T-helper 17 cell (primary cell): Measurements from ENCODE around the gene LAT. TPM values are rescaled to one million over a fixed set of nuclear protein-coding genes. Genes with fewer than 3 reads are reported as not detected.
"Not testable (repeated sequence)": the region's sequence is repeated elsewhere in the genome, so short reads cannot be mapped to it uniquely, and the experiment has no call there.

Source experiments
- ATAC-seq: fragments of 150-1000 bp; cut with Tn5 transposase; 2 replicates; pipeline ENCODE4 v1.10.0; 2021; ENCODE audit warnings: mild to moderate bottlenecking, moderate library complexity
- DNase-seq, 3 donors: peaks; one replicate each; pipeline versions ENCODE4 v3.0.0 to v3.0.0-alpha.2; 2020 to 2021
- H3K9me3 ChIP-seq: one replicate; pipeline ENCODE4 v1.7.0; 2013; ENCODE audit warnings: low read length, mild to moderate bottlenecking; ENCODE audit not compliant: control insufficient read depth, poor library complexity, severe bottlenecking
- H3K27ac Mint-ChIP-seq: one replicate; pipeline ENCODE4 v1.8.0; 2022; ENCODE audit warnings: mild to moderate bottlenecking, moderate library complexity, mixed read lengths
- H3K27me3 Mint-ChIP-seq: one replicate; pipeline ENCODE4 v1.8.0; 2022; ENCODE audit warnings: mixed read lengths
- H3K36me3 Mint-ChIP-seq: one replicate; pipeline ENCODE4 v1.8.0; 2022; ENCODE audit warnings: low read depth, mixed read lengths
- H3K4me1 Mint-ChIP-seq: one replicate; pipeline ENCODE4 v1.8.0; 2022; ENCODE audit warnings: mild to moderate bottlenecking, mixed read lengths
- H3K4me3 Mint-ChIP-seq: one replicate; pipeline ENCODE4 v1.8.0; 2022; ENCODE audit warnings: mild to moderate bottlenecking, moderate library complexity, mixed read lengths
- total RNA-seq, 4 donors: library from RNA in 2 of 4; stranded (reverse) in 2 of 4; gene quantifications; one replicate each; pipeline ENCODE4 v1.2.3 and lab custom pipeline; 2022 to 2026

The LAT gene
- total RNA-seq, 2 donors from 2014 or later: 191 to 193 TPM

DNA sequence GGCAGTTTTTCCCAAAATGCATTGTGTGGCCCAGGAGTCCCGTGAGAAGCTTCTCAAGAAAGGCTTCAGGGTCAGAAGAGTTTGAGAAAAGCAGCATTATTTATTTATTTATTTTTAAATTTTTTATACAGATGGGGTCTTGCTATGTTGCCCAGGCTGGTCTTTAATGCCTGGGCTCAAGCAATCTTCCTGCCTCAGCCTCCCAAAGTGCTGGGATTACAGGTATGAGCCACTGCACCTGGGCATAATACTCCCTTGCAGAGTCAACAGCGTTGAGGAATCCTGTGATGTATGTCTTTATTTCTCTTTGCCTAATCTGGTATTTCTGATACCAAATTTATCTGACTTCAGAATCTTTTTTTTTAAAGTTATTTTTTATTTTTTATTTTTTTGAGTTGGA, 15.2 kb downstream of the LAT start:
- no peaks in the 10 kb centered on the region for H3K36me3 Mint-ChIP-seq
- no peaks in the 10 kb centered on the region for H3K27me3 Mint-ChIP-seq
- no peak for ATAC-seq
- no peak overlapping the region for H3K27ac Mint-ChIP-seq
- DNase-seq: no peak
- no peaks in the 10 kb centered on the region for H3K9me3 ChIP-seq
- H3K4me1 Mint-ChIP-seq: peaks cover 9% of the 10 kb centered on the region
- no peak overlapping the region for H3K4me3 Mint-ChIP-seq

GRCh38 chr16:29004496-29005139, 19.8 kb downstream of the LAT start:
- H3K36me3 Mint-ChIP-seq, H3K27ac Mint-ChIP-seq, H3K4me3 Mint-ChIP-seq, ATAC-seq, H3K9me3 ChIP-seq, H3K27me3 Mint-ChIP-seq, DNase-seq: not testable (repeated sequence)
- peaks cover 27% of the 10 kb centered on the region for H3K4me1 Mint-ChIP-seq

GRCh38 chr16:29007730-29008593, 23.1 kb downstream of the LAT start:
- H3K4me3 Mint-ChIP-seq: peak overlapping the region; percentile 78
- H3K36me3 Mint-ChIP-seq: no peaks in the 10 kb centered on the region
- DNase-seq: peak in 1 of 3 donors; percentile 38
- peak overlapping the region; percentile 82 for H3K27ac Mint-ChIP-seq
- no peaks in the 10 kb centered on the region for H3K27me3 Mint-ChIP-seq
- H3K4me1 Mint-ChIP-seq: peaks cover 37% of the 10 kb centered on the region
- peak; percentile 91 for ATAC-seq
- H3K9me3 ChIP-seq: no peaks in the 10 kb centered on the region

DNA sequence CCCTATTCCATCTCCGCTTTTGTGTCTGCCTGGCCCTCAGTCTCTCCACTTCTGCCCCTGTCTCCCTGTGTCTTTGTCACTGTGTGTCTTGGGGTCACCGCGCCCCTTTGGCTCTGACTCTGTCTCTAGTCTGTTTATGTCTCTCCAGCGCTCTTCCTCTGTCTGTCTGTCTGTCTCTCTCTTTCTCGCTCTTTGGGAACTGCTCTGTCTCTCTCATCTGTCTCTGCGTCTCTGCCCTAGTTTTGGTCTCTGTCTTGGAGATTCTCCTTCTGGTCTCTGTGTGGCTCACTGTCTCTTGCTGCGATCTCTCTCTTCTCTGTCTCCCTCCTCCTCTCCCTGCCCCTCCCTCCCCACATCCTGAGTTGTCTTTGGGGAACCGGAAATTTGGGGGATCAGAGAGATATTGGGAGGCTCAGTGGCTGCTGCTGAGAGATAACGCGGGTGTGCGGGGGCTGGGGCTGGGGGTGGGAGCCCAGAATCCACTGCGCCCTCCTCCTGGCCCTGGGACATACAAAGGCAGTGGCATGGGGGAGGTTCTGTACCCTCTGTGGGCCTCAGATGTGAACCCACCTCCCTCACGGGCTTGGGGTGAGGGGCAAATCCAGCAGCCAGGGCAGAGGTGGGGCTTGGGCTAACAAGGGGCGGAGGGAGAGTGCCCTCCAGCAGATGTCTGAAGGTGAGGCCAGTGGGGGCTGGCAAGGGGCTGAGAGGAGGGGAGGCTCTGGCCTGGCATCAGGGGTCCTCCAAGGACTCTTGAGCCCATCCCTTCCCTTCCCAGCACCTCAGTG, 24.4 kb downstream of the LAT start:
- H3K9me3 ChIP-seq: no peaks in the 10 kb centered on the region
- H3K4me3 Mint-ChIP-seq: peak overlapping the region; percentile 78
- DNase-seq (no peak), ATAC-seq (no peak)
- H3K27ac Mint-ChIP-seq: peak overlapping the region; percentile 82
- peaks cover 41% of the 10 kb centered on the region for H3K4me1 Mint-ChIP-seq
- H3K27me3 Mint-ChIP-seq: no peaks in the 10 kb centered on the region
- no peaks in the 10 kb centered on the region for H3K36me3 Mint-ChIP-seq

DNA sequence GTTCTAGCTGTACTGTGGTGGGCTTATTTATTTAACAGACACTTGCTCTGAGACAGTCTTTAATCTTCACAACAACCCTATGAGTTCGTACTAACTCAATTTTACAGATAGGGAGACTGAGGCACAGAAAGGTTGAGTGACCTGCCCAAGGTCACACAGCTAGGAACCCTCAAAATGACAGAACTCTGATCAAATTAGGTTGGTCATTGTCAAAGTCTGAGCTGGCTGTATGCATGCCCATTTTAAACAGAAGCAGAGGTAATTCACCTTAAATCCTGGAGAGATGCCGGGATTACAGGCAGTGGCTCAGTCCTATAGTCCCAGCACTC, 24.9 kb downstream of the LAT start:
- no peaks in the 10 kb centered on the region for H3K9me3 ChIP-seq
- no peaks in the 10 kb centered on the region for H3K36me3 Mint-ChIP-seq
- peak overlapping the region; percentile 78 for H3K4me3 Mint-ChIP-seq
- H3K4me1 Mint-ChIP-seq: peaks cover 46% of the 10 kb centered on the region
- DNase-seq (no peak), ATAC-seq (no peak)
- no peaks in the 10 kb centered on the region for H3K27me3 Mint-ChIP-seq
- peak overlapping the region; percentile 82 for H3K27ac Mint-ChIP-seq

DNA sequence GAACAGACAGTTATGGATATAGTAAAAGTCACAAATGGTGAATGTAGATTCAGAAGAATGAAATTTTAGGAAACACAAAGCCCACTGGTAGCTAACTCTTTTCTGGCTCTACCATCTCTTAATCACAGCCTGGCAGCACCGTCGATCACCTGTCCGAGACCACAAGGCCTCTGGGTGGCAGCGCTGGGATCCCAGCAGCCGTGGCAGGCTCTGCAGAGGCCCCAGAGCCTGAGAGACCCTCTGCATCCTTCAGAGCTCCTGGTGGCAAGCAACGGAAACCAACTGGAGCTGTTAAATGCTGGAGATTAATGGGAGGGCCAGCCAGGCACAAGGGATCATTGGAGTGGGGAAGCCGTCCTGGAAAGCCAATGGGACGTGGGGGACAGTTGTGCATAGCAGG, 26.3 kb downstream of the LAT start:
- no peaks in the 10 kb centered on the region for H3K27me3 Mint-ChIP-seq
- ATAC-seq (no peak), DNase-seq (no peak)
- H3K36me3 Mint-ChIP-seq: no peaks in the 10 kb centered on the region
- no peak overlapping the region for H3K4me3 Mint-ChIP-seq
- no peaks in the 10 kb centered on the region for H3K9me3 ChIP-seq
- no peak overlapping the region for H3K27ac Mint-ChIP-seq
- H3K4me1 Mint-ChIP-seq: peaks cover 43% of the 10 kb centered on the region

DNA sequence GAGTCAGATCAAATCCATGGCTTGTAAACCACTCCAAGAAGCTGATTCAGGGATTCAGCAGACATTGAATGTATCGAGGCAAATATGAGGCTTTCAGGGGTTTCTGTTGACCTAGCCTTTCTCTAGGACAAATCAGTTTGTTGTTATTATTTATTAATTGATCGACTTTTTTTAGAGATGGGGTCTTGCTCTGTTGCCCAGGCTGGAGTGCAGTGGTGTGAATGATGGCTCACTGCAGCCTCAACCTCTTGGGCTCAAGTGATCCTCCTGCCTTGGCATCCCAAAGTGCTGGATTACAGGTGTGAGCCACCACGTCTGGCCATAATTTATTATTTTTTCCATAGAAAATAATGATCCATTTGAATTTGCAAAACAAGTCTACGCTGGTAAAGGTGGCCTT, 27.0 kb downstream of the LAT start:
- DNase-seq (no peak), ATAC-seq (no peak)
- H3K9me3 ChIP-seq: no peaks in the 10 kb centered on the region
- H3K27ac Mint-ChIP-seq: peak overlapping the region; percentile 88
- no peaks in the 10 kb centered on the region for H3K27me3 Mint-ChIP-seq
- H3K4me1 Mint-ChIP-seq: peaks cover 42% of the 10 kb centered on the region
- no peak overlapping the region for H3K4me3 Mint-ChIP-seq
- H3K36me3 Mint-ChIP-seq: no peaks in the 10 kb centered on the region

DNA sequence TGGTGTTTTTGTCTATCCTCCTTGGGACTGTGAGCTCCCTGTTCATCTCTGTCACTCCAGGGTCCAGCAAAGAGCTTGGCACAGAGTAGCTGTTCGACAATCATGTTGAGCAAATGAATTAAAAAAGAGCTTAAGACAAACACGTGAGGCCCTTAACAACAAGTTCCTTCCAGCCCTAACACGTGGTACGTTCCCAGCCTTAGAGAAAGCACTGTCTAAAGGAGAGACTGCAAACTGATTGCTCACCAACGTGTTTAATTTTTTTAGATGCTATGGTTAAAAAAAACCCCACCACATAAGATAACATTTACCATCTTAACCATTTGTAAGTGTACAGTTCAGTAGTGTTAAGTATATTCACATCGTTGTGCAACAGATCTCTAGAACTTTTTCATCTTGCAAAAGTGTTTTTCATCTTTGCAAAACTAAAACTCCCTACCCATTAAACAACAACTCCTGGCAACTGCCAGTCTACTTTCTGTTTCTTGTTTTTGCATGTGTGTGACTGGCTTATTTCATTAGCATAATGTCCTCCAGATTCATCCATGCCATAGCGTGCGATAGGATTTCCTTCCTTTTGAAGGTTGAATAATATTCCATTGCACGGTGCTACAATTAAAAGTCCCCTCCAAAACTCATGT, 28.2 kb downstream of the LAT start:
- H3K27me3 Mint-ChIP-seq: no peaks in the 10 kb centered on the region
- ATAC-seq (peak; percentile 69), DNase-seq (no peak)
- peak overlapping the region; percentile 66 for H3K4me3 Mint-ChIP-seq
- no peaks in the 10 kb centered on the region for H3K9me3 ChIP-seq
- peaks cover 32% of the 10 kb centered on the region for H3K4me1 Mint-ChIP-seq
- peak overlapping the region; percentile 88 for H3K27ac Mint-ChIP-seq
- H3K36me3 Mint-ChIP-seq: no peaks in the 10 kb centered on the region

DNA sequence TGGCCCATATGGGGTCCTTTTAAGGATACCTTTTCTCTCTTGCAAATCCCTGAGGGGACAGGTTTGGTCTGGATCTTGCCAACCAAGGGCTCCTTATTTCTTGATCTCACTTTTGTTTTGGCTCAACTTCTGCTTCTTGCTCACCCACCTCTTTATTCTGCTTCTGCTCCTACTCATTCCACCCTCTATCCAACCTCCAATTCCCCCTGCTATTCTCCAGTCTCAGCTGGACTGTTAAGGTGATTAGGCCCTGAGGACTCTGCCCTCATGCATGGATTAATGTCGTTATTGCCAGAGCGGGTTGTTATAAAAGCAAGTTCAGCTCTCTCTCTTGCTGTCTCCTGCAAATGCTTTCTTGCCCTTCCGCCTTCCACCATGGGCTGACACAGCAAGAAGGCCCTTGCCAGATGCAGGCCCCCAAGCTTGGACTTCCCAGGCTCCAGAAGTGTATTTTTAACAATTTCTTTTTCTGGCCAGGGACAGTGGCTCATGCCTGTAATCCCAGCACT, 29.8 kb downstream of the LAT start:
- H3K27ac Mint-ChIP-seq: no peak overlapping the region
- ATAC-seq (no peak), DNase-seq (no peak)
- H3K27me3 Mint-ChIP-seq: no peaks in the 10 kb centered on the region
- H3K9me3 ChIP-seq: no peaks in the 10 kb centered on the region
- H3K4me3 Mint-ChIP-seq: no peak overlapping the region
- H3K4me1 Mint-ChIP-seq: peaks cover 21% of the 10 kb centered on the region
- H3K36me3 Mint-ChIP-seq: no peaks in the 10 kb centered on the region

DNA sequence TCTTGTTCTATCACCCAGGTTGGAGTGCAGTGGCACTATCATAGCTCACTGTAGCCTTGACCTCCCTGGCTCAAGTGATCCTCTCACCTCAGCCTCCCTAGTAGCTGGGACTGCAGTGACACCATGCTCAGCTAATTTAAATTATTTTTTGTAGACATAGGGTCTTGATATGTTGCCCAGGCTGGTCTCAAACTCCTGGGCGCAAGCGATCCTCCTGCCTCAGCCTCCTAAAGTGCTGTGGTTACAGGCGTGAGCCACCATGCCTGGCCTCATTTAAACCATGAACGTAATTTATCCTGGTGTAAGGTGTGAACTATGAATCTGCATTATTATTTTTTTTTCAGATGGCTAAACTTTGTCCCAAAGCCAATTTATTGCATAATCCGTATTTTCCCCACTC, 37.3 kb downstream of the LAT start:
- no peaks in the 10 kb centered on the region for H3K36me3 Mint-ChIP-seq
- no peak overlapping the region for H3K4me3 Mint-ChIP-seq
- H3K9me3 ChIP-seq: no peaks in the 10 kb centered on the region
- DNase-seq (no peak), ATAC-seq (no peak)
- H3K27ac Mint-ChIP-seq: no peak overlapping the region
- peaks cover 17% of the 10 kb centered on the region for H3K4me1 Mint-ChIP-seq
- no peaks in the 10 kb centered on the region for H3K27me3 Mint-ChIP-seq

DNA sequence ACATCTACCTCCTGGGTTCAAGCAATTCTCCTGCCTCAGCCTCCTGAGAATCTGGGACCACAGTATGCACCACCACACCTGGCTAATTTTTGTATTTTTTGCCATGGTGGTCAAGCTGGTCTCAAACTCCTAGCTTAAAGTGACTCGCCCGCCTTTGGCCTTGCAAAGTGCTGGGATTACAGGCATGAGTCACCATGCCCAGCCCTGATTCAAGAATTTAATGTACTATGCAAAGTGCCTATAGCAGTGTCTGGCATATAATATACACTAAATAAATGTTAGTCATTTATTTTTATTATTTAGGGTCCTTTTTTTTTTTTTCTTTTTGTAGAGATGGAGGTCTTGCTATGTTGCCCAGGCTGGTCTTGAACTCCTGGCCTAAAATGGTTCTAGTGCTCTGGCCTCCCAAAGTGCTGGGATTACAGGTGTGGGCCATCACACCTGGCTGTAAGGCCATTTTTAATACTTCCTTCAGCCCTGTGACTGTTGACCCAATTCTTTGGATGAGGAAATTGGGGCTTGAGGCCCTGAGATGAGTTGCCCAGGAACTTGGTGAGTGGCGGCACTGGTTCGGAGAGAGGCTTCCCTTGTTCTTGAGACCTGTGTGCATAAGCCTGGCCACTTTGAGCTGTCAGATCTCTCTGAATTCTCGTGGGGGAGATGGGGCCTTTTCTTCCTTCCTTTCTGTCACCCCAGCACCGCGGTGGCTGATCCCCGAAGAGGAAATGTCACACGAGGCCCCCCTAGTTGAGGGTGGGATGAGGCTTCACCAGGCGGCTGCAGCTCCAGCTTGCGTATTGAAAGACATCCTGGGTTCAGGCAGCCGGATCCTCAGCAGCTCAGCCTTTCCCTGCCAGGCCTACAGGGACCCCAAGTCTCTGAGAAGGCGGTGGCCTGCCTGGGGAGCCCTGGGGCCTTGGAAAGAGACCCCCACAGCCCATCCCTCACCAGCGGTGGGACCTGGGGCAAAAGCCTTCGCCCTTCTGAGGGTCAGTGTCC, 38.7 kb downstream of the LAT start:
- H3K27ac Mint-ChIP-seq: no peak overlapping the region
- no peaks in the 10 kb centered on the region for H3K9me3 ChIP-seq
- H3K27me3 Mint-ChIP-seq: no peaks in the 10 kb centered on the region
- peak overlapping the region; percentile 15 for H3K4me3 Mint-ChIP-seq
- H3K4me1 Mint-ChIP-seq: peaks cover 20% of the 10 kb centered on the region
- DNase-seq (no peak), ATAC-seq (no peak)
- no peaks in the 10 kb centered on the region for H3K36me3 Mint-ChIP-seq

DNA sequence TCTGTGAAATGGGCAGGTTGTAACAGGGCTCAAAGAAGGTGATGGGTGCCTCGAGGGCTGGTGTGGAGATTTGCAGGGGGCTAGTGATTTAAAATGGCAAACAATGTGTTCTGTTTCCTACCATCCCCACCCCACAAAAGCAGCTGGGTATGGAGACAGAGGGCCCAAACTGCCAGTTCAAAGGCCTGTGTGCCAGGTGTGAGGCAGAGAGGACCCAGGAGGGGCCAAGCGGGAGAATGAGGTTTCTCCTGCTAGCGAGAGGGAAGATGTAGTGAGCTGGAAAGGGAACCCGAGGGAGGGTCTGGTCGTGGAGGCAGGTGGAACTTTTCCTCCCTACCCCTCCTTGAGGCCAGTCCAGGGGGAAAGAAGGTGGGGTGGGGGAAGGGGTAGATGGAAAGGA, 39.4 kb downstream of the LAT start:
- no peak for DNase-seq
- H3K27ac Mint-ChIP-seq: no peak overlapping the region
- no peaks in the 10 kb centered on the region for H3K9me3 ChIP-seq
- peak overlapping the region; percentile 15 for H3K4me3 Mint-ChIP-seq
- no peaks in the 10 kb centered on the region for H3K27me3 Mint-ChIP-seq
- no peak for ATAC-seq
- no peaks in the 10 kb centered on the region for H3K36me3 Mint-ChIP-seq
- H3K4me1 Mint-ChIP-seq: peaks cover 23% of the 10 kb centered on the region
